GM18508 (cell line): ENCODE measurements around the gene FOXK1.

Experiments used
- ATAC-seq: cut with Tn5 transposase; IDR thresholded peaks from one replicate; pipeline ENCODE4 v1.9.1; 2021; ENCODE audit warnings: moderate number of reproducible peaks; ENCODE audit not compliant: insufficient read depth, unreplicated experiment

Gene FOXK1

DNA sequence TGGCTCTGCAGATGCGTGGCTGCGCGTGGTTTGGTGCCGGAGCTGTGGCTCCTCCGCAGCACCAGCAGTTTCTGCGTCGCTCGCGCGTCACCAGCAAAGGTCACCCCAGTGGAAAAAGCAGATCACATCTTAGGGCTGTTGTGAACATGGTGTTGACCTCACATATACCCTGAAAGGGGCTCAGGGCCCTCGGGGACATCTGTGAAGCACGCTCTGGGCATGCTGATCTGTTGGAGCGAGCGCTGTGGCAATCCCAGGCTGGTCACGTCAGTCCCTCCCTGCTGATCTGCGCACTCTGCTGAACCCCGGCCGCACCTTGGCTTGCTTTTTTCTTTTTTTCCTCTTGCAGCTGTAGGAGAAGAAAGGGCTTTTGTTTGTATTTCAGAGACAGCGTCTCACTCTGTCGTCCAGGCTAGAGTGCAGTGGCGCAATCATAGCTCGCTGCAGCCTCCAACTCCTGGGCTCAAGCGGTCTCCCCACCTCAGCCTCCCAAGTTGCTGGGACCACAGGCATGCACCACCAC is 60.0 kb downstream of the FOXK1 start:
- ATAC-seq = no peak

DNA sequence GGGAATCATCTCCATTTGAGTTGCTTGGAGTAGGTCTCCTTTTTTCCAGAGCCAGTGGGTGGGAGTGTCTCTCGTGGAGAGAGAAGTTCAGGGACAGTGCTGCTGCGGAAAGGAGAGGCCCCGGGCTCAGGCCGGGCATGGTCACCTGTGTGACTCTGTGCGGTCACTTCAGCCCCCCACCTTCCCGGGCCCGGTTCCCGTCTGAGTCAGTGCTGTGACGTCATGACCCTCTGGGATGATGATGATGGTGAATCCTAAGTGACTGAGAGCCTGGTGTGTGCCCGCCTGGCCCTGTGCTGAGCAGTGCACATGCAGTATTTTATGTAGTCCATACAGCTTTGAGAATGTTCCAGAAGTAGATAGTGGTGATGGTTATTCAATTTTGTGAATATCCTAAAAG is 60.8 kb downstream of the FOXK1 start:
- ATAC-seq = no peak

DNA sequence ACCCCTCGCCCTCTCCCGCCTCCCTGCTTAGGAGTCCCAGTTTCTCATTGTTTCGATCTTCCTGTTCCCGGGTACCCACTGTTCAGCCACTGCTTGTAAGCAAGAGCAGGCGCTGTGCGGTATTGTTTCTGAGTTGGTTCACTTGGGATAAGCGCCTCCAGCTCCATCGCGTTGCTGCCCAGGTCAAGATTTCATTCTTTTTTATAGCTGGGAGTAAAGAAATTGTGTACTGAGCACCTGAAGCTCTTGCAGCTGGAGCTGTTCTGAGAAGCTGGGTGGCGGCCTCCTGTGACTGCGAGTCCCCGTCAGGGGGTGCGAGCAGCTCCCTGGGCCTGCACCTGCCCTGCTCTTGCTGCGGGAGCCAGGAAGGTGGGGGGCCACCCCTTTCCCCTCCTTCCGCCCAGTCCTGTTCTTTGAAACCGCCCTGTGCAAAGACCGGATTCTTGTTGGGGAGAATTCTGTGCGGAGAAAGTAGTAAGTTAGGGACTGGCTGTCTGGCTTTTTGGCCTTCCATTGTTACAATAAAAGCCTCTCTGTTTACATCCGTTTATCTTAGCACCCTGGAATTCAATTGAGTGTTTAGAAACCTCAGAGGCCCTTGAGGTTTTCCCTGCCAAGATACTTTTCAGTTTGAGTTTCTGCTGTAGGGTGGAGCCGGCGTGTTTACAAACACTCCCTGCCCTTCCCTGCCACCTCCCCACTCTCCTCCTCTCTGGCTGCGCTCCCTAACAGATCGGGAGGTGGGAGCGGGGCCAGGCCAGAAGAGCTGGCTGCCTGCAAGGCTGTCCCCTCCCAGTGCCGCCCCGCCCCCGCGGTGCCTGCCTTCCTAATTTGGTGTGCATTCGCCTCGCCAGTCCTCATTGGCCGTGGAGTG is 62.5 kb downstream of the FOXK1 start:
- peak; percentile 68 for ATAC-seq

DNA sequence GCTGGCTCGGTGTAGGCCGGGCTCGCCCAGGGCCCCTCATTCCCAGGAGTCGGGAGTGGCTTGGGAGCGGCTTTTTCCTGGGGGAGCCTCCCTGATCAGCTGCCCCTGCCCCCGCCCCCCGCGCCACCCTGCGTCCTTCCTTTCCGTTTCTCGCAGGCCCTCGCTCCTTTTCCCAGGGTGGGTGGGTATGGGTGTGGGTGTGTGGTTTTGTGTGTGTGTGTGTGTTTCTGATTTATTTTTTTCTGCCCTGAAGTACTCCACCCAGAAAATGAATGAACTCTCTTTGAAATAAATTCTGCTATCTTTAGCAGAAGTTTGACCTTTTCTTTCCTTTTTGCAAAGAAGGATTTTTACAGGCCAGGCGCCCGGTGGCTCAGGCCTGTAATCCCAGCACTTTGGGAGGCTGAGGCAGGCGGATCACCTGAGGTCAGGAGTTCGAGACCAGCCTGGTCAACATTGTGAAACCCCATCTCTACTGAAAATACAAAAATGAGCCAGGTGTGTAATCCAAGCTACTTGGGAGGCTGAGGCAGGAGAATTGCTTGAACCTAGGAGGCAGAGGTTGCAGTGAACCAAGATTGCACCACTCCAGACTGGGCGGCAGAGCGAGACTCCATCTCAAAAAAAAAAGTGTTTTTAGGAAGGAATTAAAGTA is 63.3 kb downstream of the FOXK1 start:
- ATAC-seq = no peak

DNA sequence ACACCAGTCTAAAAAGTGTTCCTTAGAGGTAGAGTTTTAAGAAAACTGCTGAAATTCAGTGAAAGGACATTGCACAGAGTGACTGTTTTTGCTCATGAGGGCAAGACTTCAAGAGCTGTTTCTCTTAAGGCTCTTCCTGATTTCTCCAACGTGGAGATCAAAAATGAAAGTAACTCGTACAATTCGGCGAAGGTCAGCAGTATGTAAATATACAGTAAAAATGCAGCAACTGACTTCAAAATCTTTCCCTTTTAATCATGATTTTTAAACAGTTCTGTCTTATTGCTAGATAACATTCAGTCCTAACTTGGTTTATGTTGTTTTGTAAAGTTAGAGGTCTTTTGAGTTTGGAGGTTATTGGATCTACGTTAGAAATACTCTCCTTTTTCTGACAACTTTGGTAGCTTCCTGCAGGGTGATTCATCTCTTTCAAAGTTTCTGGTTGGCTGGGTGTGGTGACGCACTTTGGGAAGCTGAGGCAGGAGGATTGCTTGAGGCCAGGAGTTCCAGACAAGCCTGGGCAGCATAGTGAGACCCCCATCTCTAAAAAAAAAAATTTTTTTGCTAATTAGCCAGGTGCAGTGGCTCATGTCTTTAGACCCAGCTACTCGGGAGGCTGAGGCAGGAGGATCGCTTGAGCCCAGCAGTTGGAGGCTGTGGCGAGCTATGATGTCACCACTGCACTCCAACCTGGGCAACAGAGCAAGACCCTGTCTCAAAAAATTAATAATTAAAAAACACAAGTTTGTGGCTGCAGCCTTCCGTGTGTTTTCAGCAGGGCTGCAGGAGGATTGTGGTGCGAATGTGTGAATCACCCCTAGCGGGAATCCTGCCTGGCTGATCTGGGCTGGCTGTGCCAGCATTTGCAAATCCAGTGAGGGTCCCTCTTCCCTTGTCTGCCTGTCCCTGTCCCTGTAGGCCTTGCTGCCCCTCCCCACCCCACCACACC is 64.2 kb downstream of the FOXK1 start:
- ATAC-seq = no peak

DNA sequence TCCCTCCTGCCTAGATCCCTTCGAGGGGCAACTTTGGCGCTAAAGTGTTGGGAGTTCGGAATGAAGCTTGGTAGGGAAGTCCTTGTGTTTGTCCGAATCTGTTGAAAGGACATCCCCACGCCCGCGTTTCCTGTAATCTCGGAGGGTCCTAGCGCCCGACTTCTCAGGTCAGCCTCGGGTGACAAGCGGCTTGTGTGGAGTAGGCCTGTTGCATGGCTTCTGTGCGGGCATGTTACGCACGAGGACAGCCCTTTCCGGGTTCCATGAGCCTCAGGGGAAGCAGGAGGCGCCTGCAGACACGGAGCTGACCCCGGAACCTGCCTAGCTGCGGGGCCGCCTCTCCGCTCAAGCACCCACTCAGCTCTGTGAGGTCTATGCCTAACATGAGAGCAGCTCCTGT is 64.9 kb downstream of the FOXK1 start:
- ATAC-seq = no peak

DNA sequence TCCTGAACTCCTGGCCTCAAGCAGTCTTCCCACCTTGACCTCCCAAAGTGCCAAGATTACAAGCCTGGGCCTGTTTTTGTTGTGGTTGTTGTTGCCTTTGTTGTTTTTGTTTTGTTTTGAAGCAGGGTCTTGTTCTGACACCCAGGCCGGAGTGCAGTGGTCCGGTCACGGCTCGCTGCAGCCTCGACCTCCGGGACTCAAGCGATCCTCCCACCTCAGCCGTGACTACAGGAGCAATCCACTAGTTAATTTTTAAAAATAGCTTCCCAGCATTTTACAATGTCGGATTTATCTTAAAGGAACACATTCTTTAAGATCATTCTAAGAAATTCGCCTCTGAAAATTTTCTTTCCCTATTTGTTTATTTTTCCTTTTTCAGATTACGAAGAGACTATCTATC is 65.7 kb downstream of the FOXK1 start:
- ATAC-seq = no peak

DNA sequence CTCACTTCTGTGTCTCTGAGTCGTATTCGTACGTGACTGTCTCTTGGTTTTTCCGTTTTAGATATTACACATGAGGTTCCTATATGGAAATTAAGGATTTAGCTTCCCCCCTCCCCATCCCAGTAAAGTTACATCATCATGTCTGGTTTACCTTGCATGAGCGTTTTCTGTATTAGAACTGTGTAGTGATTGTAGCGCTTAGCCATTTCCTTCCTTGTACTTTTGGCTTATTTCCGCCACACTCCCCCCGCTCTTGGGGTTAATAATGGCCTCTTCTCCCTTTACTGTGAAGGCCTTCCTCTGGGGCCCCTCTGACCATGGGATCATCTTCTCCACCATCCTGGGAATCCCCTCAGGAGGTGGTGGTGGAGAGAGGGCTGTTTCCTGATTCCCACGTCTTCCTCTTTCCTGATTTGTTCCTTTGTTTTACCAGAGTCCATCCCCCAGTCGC is 66.2 kb downstream of the FOXK1 start:
- no peak for ATAC-seq

DNA sequence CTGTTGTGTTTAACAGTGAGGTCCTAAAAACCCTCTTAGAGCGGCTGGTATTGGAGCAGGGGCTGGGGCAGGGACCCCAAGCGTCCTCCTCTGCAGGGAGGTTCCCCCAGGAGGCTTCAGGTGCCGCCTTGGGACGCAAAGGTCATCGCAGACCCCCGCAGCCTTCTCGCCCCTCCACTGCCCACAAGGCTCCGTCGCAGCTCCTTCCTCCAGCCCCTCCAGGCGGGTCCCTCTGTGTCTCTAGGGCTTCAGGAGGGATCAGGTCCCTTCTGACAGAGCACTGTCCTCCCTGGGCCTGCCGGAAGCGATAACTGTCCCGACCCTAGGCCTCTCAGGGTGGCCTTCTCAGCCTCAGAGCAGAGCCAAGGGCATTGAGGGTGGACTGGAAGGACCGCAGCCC is 67.3 kb downstream of the FOXK1 start:
- ATAC-seq = no peak

DNA sequence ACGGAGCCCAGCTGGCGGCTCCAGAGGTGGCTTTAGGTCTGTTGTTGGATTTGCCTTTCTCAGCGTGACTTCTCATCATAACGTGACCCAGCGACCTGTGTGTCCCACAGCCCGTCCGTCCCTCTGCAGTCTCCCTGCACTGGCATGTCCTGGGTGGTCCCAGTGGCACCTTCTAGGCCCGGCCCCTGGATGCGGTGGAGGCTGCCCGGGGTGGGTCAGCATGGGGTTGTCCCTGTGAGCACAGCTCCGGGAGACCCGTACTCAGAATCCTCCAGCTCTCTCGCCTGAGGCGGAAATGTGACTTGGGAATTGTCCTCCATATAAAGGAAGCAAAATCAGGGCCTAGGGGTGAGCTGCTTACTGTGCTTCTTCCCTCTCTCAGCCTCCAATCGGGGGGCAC is 67.7 kb downstream of the FOXK1 start:
- no peak for ATAC-seq

DNA sequence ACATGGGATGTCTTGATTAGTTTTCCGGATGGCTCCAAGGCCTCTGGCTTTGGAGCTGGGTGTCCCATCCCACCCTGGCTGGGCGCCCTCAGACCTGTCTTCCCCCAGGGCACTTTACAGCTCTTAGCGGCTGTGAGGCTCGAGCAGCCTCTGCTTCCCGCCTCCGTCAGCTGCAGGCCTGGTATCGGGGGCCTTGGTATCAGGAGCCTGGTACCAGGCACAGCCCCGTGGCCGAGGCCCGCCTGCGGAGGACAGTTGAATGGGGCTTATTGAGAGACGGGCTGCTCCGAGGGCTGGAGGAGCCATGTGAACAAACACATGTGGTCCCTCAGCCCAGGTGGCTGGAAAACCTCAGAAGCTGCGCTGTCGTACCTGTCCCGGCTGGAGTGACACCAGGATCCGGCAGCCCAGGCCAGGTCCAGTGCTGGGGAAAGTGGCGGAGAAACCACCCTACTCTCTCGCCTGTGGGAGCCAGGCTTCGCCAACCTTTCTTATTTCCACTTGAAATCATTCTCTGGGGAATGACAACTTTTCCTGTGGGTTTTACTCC is 69.4 kb downstream of the FOXK1 start:
- no peak for ATAC-seq

DNA sequence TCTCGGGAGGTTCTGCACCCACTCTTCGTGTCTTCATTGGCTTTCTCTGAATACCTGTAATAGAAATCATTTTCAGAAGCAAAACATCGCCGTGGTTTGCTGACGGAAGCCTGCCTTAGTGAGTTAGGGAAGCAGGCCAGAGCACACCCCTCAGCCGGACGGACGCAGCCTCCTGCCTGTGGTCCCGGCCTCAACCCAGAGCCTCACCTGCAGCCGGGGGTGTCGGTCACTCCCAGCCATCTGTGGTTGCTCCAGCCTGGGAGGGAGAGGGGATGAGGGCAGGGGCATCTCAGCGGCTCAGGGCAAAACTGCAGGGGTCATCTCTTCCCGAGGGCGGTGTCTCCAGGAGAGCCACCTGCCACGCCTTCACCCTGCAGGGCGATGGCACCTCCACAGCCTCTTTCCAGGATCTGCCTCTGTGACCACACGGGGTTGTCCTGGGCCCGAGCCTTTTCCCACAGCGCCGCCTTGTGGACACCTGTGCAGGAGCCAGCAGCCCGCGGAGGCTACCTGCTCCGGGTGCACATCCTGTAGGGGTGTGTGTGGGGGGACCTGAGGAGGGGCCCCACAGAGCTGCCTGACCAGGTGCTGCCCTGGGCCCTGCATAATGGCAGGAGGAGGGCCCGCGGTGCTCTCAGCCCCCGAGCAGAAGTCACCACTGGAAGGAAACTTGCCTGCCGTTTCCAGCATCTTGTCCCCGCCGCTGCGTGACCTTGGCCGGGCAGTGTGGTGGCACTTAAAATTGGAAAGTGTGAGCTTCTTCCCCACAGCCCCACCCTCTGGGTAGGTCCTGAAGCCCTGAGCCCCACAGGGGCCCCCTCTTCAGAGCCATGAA is 71.7 kb downstream of the FOXK1 start:
- no peak for ATAC-seq

DNA sequence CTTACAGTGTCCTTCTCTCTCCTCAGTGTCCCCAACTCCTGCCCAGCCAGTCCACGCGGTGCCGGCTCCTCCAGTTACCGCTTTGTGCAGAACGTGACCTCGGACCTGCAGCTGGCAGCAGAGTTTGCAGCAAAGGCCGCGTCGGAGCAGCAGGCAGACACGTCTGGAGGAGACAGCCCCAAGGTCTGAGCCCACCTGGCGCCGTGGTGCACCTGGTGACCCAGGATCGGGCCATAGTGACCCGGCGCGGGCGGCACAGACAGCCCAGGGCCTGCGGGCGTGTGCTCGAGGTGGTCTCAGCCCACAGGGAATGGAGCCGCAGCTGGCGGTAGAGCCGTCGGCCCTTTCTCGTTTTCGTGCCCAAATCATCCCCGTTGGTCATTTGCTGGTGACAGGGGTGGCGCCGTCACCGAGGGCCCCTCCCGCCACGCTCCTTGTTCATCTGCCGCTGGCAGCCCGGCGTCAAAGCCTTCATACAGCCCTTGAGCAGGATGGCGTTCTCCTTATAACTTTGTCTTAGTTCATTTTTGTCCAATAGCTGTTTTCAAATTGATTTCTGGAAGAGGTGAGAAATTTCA is 72.4 kb downstream of the FOXK1 start:
- no peak for ATAC-seq

DNA sequence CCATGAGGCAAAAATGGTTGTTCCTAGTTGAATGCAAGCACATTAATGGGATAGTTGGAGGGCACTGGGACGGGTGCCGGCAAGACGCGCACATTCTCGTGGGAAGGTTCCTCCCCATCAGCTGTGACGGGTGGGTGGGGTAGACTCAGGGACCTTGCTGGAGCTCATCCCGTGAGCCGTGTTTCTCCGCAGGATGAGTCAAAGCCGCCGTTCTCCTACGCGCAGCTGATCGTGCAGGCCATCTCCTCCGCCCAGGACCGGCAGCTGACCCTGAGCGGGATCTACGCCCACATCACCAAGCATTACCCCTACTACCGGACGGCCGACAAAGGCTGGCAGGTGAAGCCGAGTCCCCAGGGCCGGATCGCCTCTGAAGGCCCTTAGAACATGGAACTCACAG is 73.0 kb downstream of the FOXK1 start:
- ATAC-seq = no peak

DNA sequence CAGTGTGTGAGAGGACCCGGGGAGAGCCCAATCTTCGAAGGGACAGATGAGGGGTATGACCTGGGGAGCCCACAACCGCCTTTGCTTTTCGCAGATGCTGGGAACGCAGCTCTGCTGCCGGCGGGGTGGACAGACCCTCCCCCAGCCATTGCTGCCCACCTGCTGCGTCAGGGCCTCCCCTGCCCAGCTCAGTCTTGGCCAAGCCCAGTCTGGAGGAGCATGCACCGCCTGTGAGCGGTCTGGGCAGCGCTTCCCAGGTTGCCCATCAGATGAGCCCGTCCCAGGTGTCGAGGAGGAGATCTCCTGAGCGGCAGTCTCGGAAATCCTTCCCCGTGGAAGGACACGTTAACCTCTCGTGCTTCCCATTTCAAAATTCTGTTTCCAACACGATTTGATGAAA is 76.0 kb downstream of the FOXK1 start:
- no peak for ATAC-seq

DNA sequence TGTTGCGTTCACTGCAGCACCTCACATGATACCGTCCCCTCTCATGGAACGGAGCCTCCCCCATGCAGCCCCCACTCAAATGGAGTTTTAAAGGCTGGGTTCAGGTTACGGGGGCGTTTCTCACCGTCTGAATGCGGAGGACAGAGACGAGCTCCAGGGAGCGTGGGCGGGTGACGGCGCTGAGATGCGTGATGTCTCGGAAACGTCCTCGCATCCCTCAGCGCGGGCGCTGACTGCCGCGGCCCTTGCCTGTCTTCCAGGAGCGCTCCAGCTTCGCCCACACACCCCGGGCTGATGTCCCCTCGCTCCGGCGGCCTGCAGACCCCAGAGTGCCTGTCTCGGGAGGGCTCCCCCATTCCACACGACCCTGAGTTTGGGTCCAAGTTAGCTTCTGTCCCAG is 76.7 kb downstream of the FOXK1 start:
- no peak for ATAC-seq

DNA sequence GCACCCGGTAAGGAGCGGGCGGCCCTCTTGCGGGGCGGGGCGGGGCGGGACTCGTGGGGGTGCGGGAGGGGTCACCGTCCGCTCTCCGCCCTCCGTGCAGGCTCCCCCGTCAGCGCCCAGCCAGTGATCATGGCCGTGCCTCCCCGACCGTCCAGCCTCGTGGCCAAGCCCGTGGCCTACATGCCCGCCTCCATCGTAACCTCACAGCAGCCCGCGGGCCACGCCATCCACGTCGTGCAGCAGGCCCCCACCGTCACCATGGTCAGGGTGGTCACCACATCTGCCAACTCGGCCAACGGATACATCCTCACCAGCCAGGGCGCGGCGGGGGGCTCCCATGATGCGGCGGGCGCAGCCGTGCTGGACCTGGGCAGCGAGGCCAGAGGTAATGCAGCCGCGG is 77.1 kb downstream of the FOXK1 start:
- ATAC-seq = no peak

DNA sequence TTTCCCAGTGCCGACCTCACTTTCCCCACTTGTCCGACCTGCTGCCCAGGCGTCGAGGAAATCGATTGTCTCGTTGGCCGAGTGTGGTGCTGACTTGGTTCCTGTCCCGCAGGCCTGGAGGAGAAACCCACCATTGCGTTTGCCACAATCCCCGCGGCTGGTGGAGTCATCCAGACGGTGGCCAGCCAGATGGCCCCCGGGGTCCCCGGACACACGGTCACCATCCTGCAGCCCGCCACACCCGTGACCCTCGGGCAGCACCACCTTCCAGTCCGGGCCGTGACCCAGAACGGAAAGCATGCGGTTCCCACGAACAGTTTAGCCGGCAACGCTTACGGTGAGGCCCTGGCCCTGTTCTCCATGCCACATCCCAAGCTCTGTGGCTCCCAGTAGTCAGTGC is 78.9 kb downstream of the FOXK1 start:
- ATAC-seq = no peak
